ENCODE data around the gene ATP8B2.
A peak's percentile ranks its signal among the peaks of the same experiment; 100 is the strongest.

ATP8B2 gene

GRCh38 chr1:154342836-154343472 is 17.6 kb downstream of the ATP8B2 start:
- Histone ChIP-seq H2AFZ (ENCODE audit: low read depth, low read length) (no peak overlapping the region), H3K9me3 (ENCODE audit: insufficient read depth, low read length) (no peaks in the 10 kb centered on the region), H3K4me2 (ENCODE audit: low read length) (no peak overlapping the region), H4K20me1 (ENCODE audit: insufficient read depth, low read length) (no peaks in the 10 kb centered on the region), H3K36me3 (replicated peaks; ENCODE audit: low read depth, low read length) (peaks cover 67% of the 10 kb centered on the region), H3K79me2 (ENCODE audit: low read length) (no peaks in the 10 kb centered on the region), H3K27ac (ENCODE audit: low read length) (no peak overlapping the region), H3K4me1 (ENCODE audit: low read length) (no peaks in the 10 kb centered on the region), H3K27me3 (ENCODE audit: low read depth, low read length) (no peaks in the 10 kb centered on the region), H3K9ac (ENCODE audit: low read length) (no peak overlapping the region), H3K4me3 (ENCODE audit: low read length) (no peak overlapping the region)
- TF ChIP-seq EZH2phosphoT487 (IDR thresholded peaks at IDR 0.05; ENCODE audit: low read depth) (no peak), CTCF (IDR thresholded peaks at IDR 0.05; ENCODE audit: low read depth, low read length) (no peak)

GRCh38 chr1:154344977-154345837 is 19.9 kb downstream of the ATP8B2 start:
- Histone ChIP-seq H3K9me3 (ENCODE audit: insufficient read depth, low read length) (no peaks in the 10 kb centered on the region), H4K20me1 (ENCODE audit: insufficient read depth, low read length) (no peaks in the 10 kb centered on the region), H3K4me3 (ENCODE audit: low read length) (no peak overlapping the region), H3K27ac (ENCODE audit: low read length) (no peak overlapping the region), H2AFZ (ENCODE audit: low read depth, low read length) (no peak overlapping the region), H3K79me2 (ENCODE audit: low read length) (no peaks in the 10 kb centered on the region), H3K27me3 (ENCODE audit: low read depth, low read length) (no peaks in the 10 kb centered on the region), H3K4me2 (ENCODE audit: low read length) (no peak overlapping the region), H3K4me1 (ENCODE audit: low read length) (no peaks in the 10 kb centered on the region), H3K36me3 (replicated peaks; ENCODE audit: low read depth, low read length) (peaks cover 53% of the 10 kb centered on the region), H3K9ac (ENCODE audit: low read length) (no peak overlapping the region)
- TF ChIP-seq EZH2phosphoT487 (IDR thresholded peaks at IDR 0.05; ENCODE audit: low read depth) (no peak), CTCF (IDR thresholded peaks at IDR 0.05; ENCODE audit: low read depth, low read length) (peak; percentile 96)

DNA sequence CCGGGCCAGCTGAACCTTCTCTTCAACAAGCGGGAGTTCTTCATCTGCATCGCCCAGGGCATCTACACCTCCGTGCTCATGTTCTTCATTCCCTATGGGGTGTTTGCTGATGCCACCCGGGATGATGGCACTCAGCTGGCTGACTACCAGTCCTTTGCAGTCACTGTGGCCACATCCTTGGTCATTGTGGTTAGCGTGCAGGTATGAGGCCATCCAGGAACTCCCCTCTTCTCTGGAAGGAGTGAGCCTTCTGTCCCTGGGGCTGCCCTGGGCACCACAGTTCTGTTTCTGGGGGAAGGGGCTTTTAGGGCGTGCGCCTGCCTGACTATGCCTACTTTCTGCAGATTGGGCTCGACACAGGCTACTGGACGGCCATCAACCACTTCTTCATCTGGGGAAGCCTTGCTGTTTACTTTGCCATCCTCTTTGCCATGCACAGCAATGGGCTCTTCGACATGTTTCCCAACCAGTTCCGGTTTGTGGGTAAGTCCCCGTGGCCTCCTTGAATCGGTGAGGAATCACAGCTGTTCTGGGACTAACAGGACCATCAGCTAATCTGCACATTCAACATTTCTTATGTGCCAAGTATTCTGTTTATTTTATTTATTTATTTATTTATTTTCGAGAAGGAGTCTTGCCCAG is 21.1 kb downstream of the ATP8B2 start:
- Histone ChIP-seq H3K36me3 (replicated peaks; ENCODE audit: low read depth, low read length) (peaks cover 42% of the 10 kb centered on the region), H3K4me3 (ENCODE audit: low read length) (no peak overlapping the region), H3K4me1 (ENCODE audit: low read length) (no peaks in the 10 kb centered on the region), H2AFZ (ENCODE audit: low read depth, low read length) (no peak overlapping the region), H3K27ac (ENCODE audit: low read length) (no peak overlapping the region), H3K9me3 (ENCODE audit: insufficient read depth, low read length) (no peaks in the 10 kb centered on the region), H3K4me2 (ENCODE audit: low read length) (no peak overlapping the region), H4K20me1 (ENCODE audit: insufficient read depth, low read length) (no peaks in the 10 kb centered on the region), H3K27me3 (ENCODE audit: low read depth, low read length) (no peaks in the 10 kb centered on the region), H3K9ac (ENCODE audit: low read length) (no peak overlapping the region), H3K79me2 (ENCODE audit: low read length) (no peaks in the 10 kb centered on the region)
- TF ChIP-seq CTCF (IDR thresholded peaks at IDR 0.05; ENCODE audit: low read depth, low read length) (no peak), EZH2phosphoT487 (IDR thresholded peaks at IDR 0.05; ENCODE audit: low read depth) (no peak)

DNA sequence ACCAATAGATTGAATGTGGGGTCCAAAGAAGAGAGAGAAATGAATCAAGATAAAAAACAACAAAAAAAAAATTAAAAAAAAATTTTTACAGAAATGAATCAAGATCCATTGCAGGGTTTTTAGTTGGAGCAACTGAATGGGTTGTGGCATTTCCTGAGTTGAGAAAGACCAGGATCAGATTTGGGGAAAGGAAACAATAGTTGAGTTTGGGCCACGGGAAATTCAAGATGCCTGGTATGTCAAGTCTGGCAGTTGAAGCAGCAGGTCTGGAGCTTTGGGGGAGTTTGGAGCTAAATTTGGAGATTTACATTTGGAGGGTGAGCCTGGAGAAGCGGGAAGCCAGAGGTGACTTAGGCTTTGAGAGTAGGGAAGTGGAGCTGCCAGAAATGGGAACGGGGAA is 22.6 kb downstream of the ATP8B2 start:
- Histone ChIP-seq H4K20me1 (ENCODE audit: insufficient read depth, low read length) (no peaks in the 10 kb centered on the region), H3K9ac (ENCODE audit: low read length) (no peak overlapping the region), H3K27me3 (ENCODE audit: low read depth, low read length) (no peaks in the 10 kb centered on the region), H3K27ac (ENCODE audit: low read length) (no peak overlapping the region), H3K4me1 (ENCODE audit: low read length) (peaks cover 10% of the 10 kb centered on the region), H3K36me3 (replicated peaks; ENCODE audit: low read depth, low read length) (peaks cover 38% of the 10 kb centered on the region), H3K9me3 (ENCODE audit: insufficient read depth, low read length) (no peaks in the 10 kb centered on the region), H3K4me2 (ENCODE audit: low read length) (no peak overlapping the region), H3K79me2 (ENCODE audit: low read length) (no peaks in the 10 kb centered on the region), H3K4me3 (ENCODE audit: low read length) (no peak overlapping the region), H2AFZ (ENCODE audit: low read depth, low read length) (no peak overlapping the region)
- no peak for TF ChIP-seq EZH2phosphoT487 (IDR thresholded peaks at IDR 0.05; ENCODE audit: low read depth)
- no peak for TF ChIP-seq CTCF (IDR thresholded peaks at IDR 0.05; ENCODE audit: low read depth, low read length)

All from OCI-LY3 (cell line).